ENCODE results near the gene RIF1. TPM values are rescaled to one million over a fixed set of nuclear protein-coding genes. Genes with fewer than 3 reads are reported as not detected.

The RIF1 gene
- total RNA-seq, 4 donors from 2014 or later = 24.8 to 58.8 (median 33.5) TPM

DNA sequence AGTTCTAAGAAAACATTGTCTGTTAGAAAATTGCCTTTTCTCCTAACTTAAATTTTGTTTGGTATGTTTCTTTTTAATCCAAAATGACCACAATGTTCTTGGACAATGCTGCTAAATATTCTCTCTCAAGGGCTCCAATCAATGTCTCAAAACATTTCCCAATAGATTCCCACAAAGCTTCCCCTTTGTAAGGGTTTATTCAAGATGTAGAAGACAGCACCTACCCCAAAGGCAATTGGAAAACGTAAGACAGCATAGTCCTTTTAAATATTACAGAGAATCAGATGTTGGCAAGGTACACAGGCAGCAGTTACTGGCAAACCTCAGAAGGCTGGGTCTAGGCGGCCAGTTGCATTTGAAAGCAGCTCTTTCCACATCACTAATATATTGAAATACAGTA is 18.3 kb upstream of the RIF1 start:
- Histone ChIP-seq H3K27ac (no peak overlapping the region), H3K4me1 (no peaks in the 10 kb centered on the region), H3K27me3 (no peaks in the 10 kb centered on the region), H3K9me3 (no peaks in the 10 kb centered on the region), H3K36me3 (no peaks in the 10 kb centered on the region), H3K4me3 (no peak overlapping the region)
- no peak for DNase-seq (ENCODE audit: low spot score in 2 of 2)
- TF ChIP-seq EP300 (IDR thresholded peaks at IDR 0.05) = no peak
- TF ChIP-seq, protein P1, sequence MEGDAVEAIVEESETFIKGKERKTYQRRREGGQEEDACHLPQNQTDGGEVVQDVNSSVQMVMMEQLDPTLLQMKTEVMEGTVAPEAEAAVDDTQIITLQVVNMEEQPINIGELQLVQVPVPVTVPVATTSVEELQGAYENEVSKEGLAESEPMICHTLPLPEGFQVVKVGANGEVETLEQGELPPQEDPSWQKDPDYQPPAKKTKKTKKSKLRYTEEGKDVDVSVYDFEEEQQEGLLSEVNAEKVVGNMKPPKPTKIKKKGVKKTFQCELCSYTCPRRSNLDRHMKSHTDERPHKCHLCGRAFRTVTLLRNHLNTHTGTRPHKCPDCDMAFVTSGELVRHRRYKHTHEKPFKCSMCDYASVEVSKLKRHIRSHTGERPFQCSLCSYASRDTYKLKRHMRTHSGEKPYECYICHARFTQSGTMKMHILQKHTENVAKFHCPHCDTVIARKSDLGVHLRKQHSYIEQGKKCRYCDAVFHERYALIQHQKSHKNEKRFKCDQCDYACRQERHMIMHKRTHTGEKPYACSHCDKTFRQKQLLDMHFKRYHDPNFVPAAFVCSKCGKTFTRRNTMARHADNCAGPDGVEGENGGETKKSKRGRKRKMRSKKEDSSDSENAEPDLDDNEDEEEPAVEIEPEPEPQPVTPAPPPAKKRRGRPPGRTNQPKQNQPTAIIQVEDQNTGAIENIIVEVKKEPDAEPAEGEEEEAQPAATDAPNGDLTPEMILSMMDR (IDR thresholded peaks at IDR 0.05) = no peak
- no peak for TF ChIP-seq POLR2A (IDR thresholded peaks at IDR 0.05)
- TF ChIP-seq POLR2AphosphoS5 (IDR thresholded peaks at IDR 0.05) = no peak
- 56% methylated on average over 2 of the region's 2 CpGs for WGBS

DNA sequence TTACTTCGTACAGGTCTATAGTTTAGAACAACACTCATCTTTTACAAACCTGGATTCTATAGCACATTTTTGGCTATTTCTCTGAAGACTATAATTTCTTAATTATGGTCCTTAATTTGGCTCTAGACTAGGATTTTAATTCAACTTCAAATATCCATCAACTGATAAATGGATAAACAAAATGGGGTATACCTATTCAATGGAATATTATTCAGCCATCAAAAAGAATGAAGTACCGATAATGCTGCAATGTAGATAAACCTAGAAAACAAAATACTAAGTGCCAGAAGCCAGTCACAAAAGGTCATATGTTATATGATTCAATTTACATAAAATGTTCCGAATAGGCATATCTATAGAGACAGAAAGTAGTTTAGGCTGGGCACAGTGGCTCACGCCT is 15.2 kb upstream of the RIF1 start:
- Histone ChIP-seq H3K4me3 (no peak overlapping the region), H3K9me3 (no peaks in the 10 kb centered on the region), H3K27ac (no peak overlapping the region), H3K36me3 (no peaks in the 10 kb centered on the region), H3K27me3 (no peaks in the 10 kb centered on the region), H3K4me1 (no peaks in the 10 kb centered on the region)
- no peak for DNase-seq (ENCODE audit: low spot score in 2 of 2)
- 95% methylated on average over 4 of the region's 4 CpGs for WGBS
- TF ChIP-seq, protein P1 (IDR thresholded peaks at IDR 0.05) = no peak
- TF ChIP-seq POLR2AphosphoS5 (IDR thresholded peaks at IDR 0.05) (no peak), EP300 (IDR thresholded peaks at IDR 0.05) (no peak), POLR2A (IDR thresholded peaks at IDR 0.05) (no peak)

DNA sequence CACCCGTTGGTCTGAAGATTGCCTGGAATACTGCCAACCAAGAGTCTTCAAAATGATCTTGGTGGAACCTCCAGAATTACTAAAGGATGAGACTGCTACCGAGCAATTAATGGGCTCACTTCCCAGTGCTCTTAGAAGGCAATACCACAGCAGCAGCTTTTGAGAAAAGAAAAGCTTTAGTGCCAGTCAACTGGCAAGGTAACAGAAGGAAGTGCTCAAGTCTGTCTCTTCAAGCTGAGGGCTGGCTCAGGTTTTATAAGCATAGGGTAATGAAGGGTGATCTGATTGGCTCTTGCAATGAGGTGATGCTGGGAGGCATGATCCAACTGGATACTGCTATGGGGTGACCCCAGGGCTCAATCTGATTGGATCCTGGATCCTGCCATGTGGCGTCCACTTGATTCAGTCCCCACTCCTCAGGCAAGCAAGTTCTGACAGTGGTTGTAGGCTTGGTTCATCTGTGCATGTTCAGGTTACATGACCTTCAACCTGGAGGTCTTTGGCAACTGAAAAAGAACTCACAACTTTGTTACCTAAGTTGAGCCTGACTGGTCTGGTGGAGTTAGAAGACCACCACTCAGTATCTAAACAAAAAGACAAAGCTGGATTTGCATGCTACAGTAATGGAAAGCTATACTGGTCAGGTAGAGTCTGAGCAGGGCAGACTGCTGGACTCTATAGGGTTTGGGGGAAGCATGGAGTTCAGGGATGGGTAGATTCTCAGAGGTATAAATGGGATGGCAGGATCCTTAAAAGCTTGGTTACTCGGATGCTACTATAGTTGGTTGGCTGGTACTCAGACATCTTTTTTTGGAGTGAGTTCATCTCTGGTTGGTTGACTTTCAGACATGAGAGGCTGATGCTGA is 14.0 kb upstream of the RIF1 start:
- H3K4me3 ChIP-seq = no peak overlapping the region
- WGBS = 93% methylated on average over 3 of the region's 4 CpGs
- no peaks in the 10 kb centered on the region for H3K9me3 ChIP-seq
- H3K27me3 ChIP-seq = no peaks in the 10 kb centered on the region
- H3K27ac ChIP-seq = no peak overlapping the region
- no peaks in the 10 kb centered on the region for H3K36me3 ChIP-seq
- DNase-seq (ENCODE audit: low spot score in 2 of 2) = no peak
- no peaks in the 10 kb centered on the region for H3K4me1 ChIP-seq
- TF ChIP-seq POLR2A (IDR thresholded peaks at IDR 0.05) = no peak
- no peak for TF ChIP-seq EP300 (IDR thresholded peaks at IDR 0.05)
- TF ChIP-seq, protein P1 (IDR thresholded peaks at IDR 0.05) = no peak
- no peak for TF ChIP-seq POLR2AphosphoS5 (IDR thresholded peaks at IDR 0.05)

DNA sequence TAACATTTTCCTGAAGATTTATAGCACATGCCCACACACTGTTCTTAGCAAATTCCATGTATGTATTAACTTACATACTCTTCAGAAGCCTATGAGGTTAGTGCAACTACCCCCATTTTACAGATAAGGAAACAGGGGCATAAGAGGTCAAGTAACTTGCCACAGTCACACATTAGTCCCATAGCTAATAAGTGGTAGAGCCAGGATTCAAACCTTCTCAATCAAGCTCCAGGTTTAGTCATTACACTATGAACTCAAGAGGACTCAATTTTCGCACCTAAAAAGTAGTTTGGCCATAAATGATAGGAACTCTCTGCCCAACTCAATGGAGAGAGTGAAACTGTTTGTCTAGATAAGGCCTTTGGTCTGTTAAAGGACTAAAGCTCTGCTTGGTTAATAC is 9.7 kb upstream of the RIF1 start:
- DNase-seq (ENCODE audit: low spot score in 2 of 2) = no peak
- Histone ChIP-seq H3K27me3 (no peaks in the 10 kb centered on the region), H3K27ac (no peak overlapping the region), H3K4me1 (no peaks in the 10 kb centered on the region), H3K4me3 (no peak overlapping the region), H3K36me3 (no peaks in the 10 kb centered on the region), H3K9me3 (no peaks in the 10 kb centered on the region)
- 100% methylated on average over 1 of the region's 1 CpG for WGBS
- TF ChIP-seq POLR2A (IDR thresholded peaks at IDR 0.05) (no peak), EP300 (IDR thresholded peaks at IDR 0.05) (no peak), POLR2AphosphoS5 (IDR thresholded peaks at IDR 0.05) (no peak)
- TF ChIP-seq, protein P1 (IDR thresholded peaks at IDR 0.05) = no peak

DNA sequence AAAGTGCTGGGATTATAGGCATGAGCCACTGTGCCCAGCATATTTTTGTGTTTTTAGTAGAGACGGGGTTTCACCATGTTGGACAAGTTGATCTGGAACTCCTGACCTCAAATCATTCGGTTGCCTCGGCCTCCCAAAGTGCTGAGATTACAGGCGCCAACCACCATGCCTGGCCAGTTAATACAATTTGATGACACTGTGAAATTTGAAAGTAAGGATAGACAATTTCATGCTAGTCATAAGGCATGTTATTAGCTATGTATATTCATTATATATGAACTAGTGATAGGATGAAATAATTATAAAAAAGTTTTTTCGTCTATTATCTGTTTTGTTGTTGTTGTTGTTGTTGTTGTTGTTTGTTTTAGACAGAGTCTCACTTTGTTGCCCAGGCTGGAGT is 8.6 kb upstream of the RIF1 start:
- no peaks in the 10 kb centered on the region for H3K36me3 ChIP-seq
- WGBS = 94% methylated on average over 5 of the region's 5 CpGs
- H3K9me3 ChIP-seq = no peaks in the 10 kb centered on the region
- H3K4me3 ChIP-seq = no peak overlapping the region
- H3K27me3 ChIP-seq = no peaks in the 10 kb centered on the region
- H3K4me1 ChIP-seq = no peaks in the 10 kb centered on the region
- DNase-seq (ENCODE audit: low spot score in 2 of 2) = no peak
- no peak overlapping the region for H3K27ac ChIP-seq
- no peak for TF ChIP-seq POLR2A (IDR thresholded peaks at IDR 0.05)
- no peak for TF ChIP-seq EP300 (IDR thresholded peaks at IDR 0.05)
- TF ChIP-seq, protein P1 (IDR thresholded peaks at IDR 0.05) = no peak
- TF ChIP-seq POLR2AphosphoS5 (IDR thresholded peaks at IDR 0.05) = no peak

Data from suprapubic skin (tissue), 4 donors.